Liver (tissue), 9 donors: ENCODE results near the gene MT1E. TPM values are rescaled to one million over a fixed set of nuclear protein-coding genes. Genes with fewer than 3 reads are reported as not detected.

Experiments
- DNase-seq: peaks from one replicate; pipeline ENCODE4 v3.0.0-alpha.2; 2017; ENCODE audit warnings: low spot score
- H3K27ac ChIP-seq, 2 donors: one replicate each; pipeline ENCODE4 v1.7.0; 2013; ENCODE audit warnings: inconsistent platforms in 2 of 2, low read length in 2 of 2, control low read depth in 1 of 2, low read depth in 1 of 2, mild to moderate bottlenecking in 1 of 2
- H3K27me3 ChIP-seq, 4 donors: one replicate each; pipeline versions ENCODE4 v1.6.1 to v1.7.0; 2013; ENCODE audit warnings: low read length in 3 of 4, inconsistent platforms in 1 of 4, mild to moderate bottlenecking in 1 of 4, moderate library complexity in 1 of 4; ENCODE audit not compliant: control insufficient read depth in 4 of 4, insufficient read depth in 4 of 4
- H3K36me3 ChIP-seq, 4 donors: one replicate each; pipeline versions ENCODE4 v1.6.1 to v1.7.0; 2013; ENCODE audit warnings: low read length in 3 of 4, mild to moderate bottlenecking in 3 of 4, low read depth in 1 of 4, moderate library complexity in 1 of 4; ENCODE audit not compliant: control insufficient read depth in 4 of 4, insufficient read depth in 3 of 4
- H3K4me1 ChIP-seq, 4 donors: one replicate each; pipeline versions ENCODE4 v1.6.1 to v1.7.0; 2013; ENCODE audit warnings: low read length in 3 of 4, mild to moderate bottlenecking in 3 of 4, moderate library complexity in 1 of 4; ENCODE audit not compliant: control insufficient read depth in 4 of 4, insufficient read depth in 4 of 4
- H3K4me3 ChIP-seq, 3 donors: one replicate each; pipeline versions ENCODE4 v1.6.1 to v1.7.0; 2013; ENCODE audit warnings: low read length in 3 of 3, control low read depth in 1 of 3, low read depth in 1 of 3, mild to moderate bottlenecking in 1 of 3
- H3K9ac ChIP-seq, 2 donors: one replicate each; pipeline ENCODE4 v1.7.0; 2013; ENCODE audit warnings: low read length in 2 of 2, mild to moderate bottlenecking in 2 of 2, moderate library complexity in 2 of 2, control low read depth in 1 of 2, low read depth in 1 of 2
- H3K9me3 ChIP-seq, 4 donors: one replicate each; pipeline versions ENCODE4 v1.6.1 to v1.7.0; 2013; ENCODE audit warnings: low read length in 3 of 4; ENCODE audit not compliant: control insufficient read depth in 4 of 4
- ATF3 ChIP-seq: IDR thresholded peaks from 2 replicates; pipeline ENCODE4 v1.6.1; 2016; ENCODE audit warnings: antibody characterized with exemption
- CTCF ChIP-seq: fragments of 150-350 bp; IDR thresholded peaks from 2 replicates; pipeline ENCODE4 v1.5.1; 2017; ENCODE audit warnings: improper control_type of control experiment, low read depth, low read length; ENCODE audit not compliant: missing input control
- FOXA1 ChIP-seq: IDR thresholded peaks from 2 replicates; pipeline ENCODE4 v1.6.1; 2016; ENCODE audit warnings: antibody characterized with exemption
- FOXA2 ChIP-seq: IDR thresholded peaks from 2 replicates; pipeline ENCODE4 v1.6.1; 2016; ENCODE audit warnings: antibody characterized with exemption
- GABPA ChIP-seq, 2 donors: IDR thresholded peaks in 1 of 2; conservative IDR thresholded peaks in 1 of 2; 2 replicates each; pipeline ENCODE4 v1.6.1; 2016; ENCODE audit warnings: antibody characterized with exemption in 2 of 2, mild to moderate bottlenecking in 1 of 2, moderate library complexity in 1 of 2
- HNF4A ChIP-seq, 2 donors: conservative IDR thresholded peaks; 2 replicates each; pipeline ENCODE4 v1.6.1; 2016; ENCODE audit warnings: antibody characterized with exemption in 2 of 2, mild to moderate bottlenecking in 2 of 2
- JUND ChIP-seq, 2 donors: IDR thresholded peaks; 2 replicates each; pipeline ENCODE4 v1.6.1; 2016; ENCODE audit warnings: antibody characterized with exemption in 2 of 2
- NR2F2 ChIP-seq: IDR thresholded peaks from 2 replicates; pipeline ENCODE4 v1.6.1; 2016; ENCODE audit warnings: antibody characterized with exemption
- RAD21 ChIP-seq, 2 donors: IDR thresholded peaks; 2 replicates each; pipeline ENCODE4 v1.6.1; 2016; ENCODE audit warnings: antibody characterized with exemption in 2 of 2, mild to moderate bottlenecking in 2 of 2
- REST ChIP-seq: IDR thresholded peaks from 2 replicates; pipeline ENCODE4 v1.6.1; 2016; ENCODE audit warnings: antibody characterized with exemption, mild to moderate bottlenecking
- RXRA ChIP-seq, 2 donors: IDR thresholded peaks; 2 replicates each; pipeline ENCODE4 v1.6.1; 2017 to 2018; ENCODE audit warnings: antibody characterized with exemption in 2 of 2, mild to moderate bottlenecking in 1 of 2
- SP1 ChIP-seq: IDR thresholded peaks from 2 replicates; pipeline ENCODE4 v1.6.1; 2018; ENCODE audit warnings: antibody characterized with exemption, mild to moderate bottlenecking
- TAF1 ChIP-seq: conservative IDR thresholded peaks from 2 replicates; pipeline ENCODE4 v1.6.1; 2016; ENCODE audit warnings: antibody characterized with exemption, mild to moderate bottlenecking
- YY1 ChIP-seq: IDR thresholded peaks from 2 replicates; pipeline ENCODE4 v1.6.1; 2016; ENCODE audit warnings: antibody characterized with exemption, mild to moderate bottlenecking
- WGBS: extraction: QIAGEN DNeasy Blood & Tissue Kit; methylation state at CpG from one replicate; pipeline ENCODE4 v1.1.7; 2013; 5-methylcytosine and 5-hydroxymethylcytosine counted together
- polyA plus RNA-seq, 2 donors: library from polyadenylated mRNA; stranded (reverse) in 1 of 2; unstranded in 1 of 2; fragments of 200-250 nt in 1 of 2; fragments of >200 nt in 1 of 2; fragmentation: Nextera tagmentation in 1 of 2; extraction: Ambion mirVana in 1 of 2; gene quantifications; one replicate each; pipeline versions ENCODE4 v1.2.1 to v1.2.3, GENCODE V29; 2013 to 2015
- total RNA-seq, 2 donors: library from RNA; depleted of rRNA; stranded (reverse); fragments of >200 nt; gene quantifications; one replicate each; pipeline ENCODE4 v1.2.3, GENCODE V29; 2014
- donor health status: healthy.
- donor health status: healthy.
- donor health status: healthy.
- donor health status: healthy.
- donor health status: healthy.

Gene MT1E
- total and polyA plus RNA-seq, 4 donors, result 206 to 1,831 (median 808) TPM

- Histone ChIP-seq H3K27ac (peak within 1 kb of the TSS; percentile 86 to 87), H3K27me3 (no peaks in the 10 kb centered on the region), H3K9ac (peak within 1 kb of the TSS; percentile 10 to 11), H3K36me3 (no peaks in the 10 kb centered on the region), H3K4me3 (peak within 1 kb of the TSS; percentile 49 to 57 (median 55)), H3K9me3 (no peaks in the 10 kb centered on the region), H3K4me1 (peaks cover 4 to 32% (median 10%) of the 10 kb centered on the region in 4 donors)
- WGBS, result 7% methylated on average over 68 of the region's 68 CpGs
- DNase-seq, result peak; percentile 75
- TF ChIP-seq FOXA2, result no peak
- TF ChIP-seq TAF1, result peak; percentile 94
- no peak for TF ChIP-seq FOXA1
- no peak for TF ChIP-seq CTCF
- peak; percentile 48 to 52 for TF ChIP-seq RXRA (IDR thresholded peaks at IDR 0.05)
- peak; percentile 58 to 71 for TF ChIP-seq HNF4A (conservative IDR thresholded peaks at IDR 0.05)
- peak; percentile 73 for TF ChIP-seq REST
- peak; percentile 33 for TF ChIP-seq YY1
- no peak for TF ChIP-seq GABPA (IDR thresholded peaks at IDR 0.05 in 1 of 2, conservative IDR thresholded peaks at IDR 0.05 in 1 of 2)
- TF ChIP-seq SP1, result peak; percentile 59
- peak in 1 of 2 donors; percentile 24 for TF ChIP-seq RAD21 (IDR thresholded peaks at IDR 0.05)
- peak; percentile 53 for TF ChIP-seq NR2F2
Observed at GRCh38 chr16:56637814-56638750, 12.5 kb downstream of the MT1E start, which contains the start of gene MT1A. Gene MT1A, plus strand, starts transcription at chr16:56638666. Its CDS starts 73 bp downstream, at chr16:56638739.

GRCh38 chr16:56639045-56639444 lies 13.5 kb downstream of the MT1E start:
- TF ChIP-seq HNF4A (conservative IDR thresholded peaks at IDR 0.05) (peak in 1 of 2 donors; percentile 45), RXRA (IDR thresholded peaks at IDR 0.05) (peak; percentile 17 to 56), GABPA (IDR thresholded peaks at IDR 0.05 in 1 of 2, conservative IDR thresholded peaks at IDR 0.05 in 1 of 2) (no peak), NR2F2 (no peak), TAF1 (no peak), RAD21 (IDR thresholded peaks at IDR 0.05) (no peak), ATF3 (no peak), JUND (IDR thresholded peaks at IDR 0.05) (no peak)
- H3K9ac ChIP-seq, result peak overlapping the region in 1 of 2 donors; percentile 2
- peak overlapping the region; percentile 49 to 57 (median 55) for H3K4me3 ChIP-seq
- no peaks in the 10 kb centered on the region for H3K36me3 ChIP-seq
- H3K27me3 ChIP-seq, result no peaks in the 10 kb centered on the region
- peak overlapping the region; percentile 58 to 60 for H3K27ac ChIP-seq
- no peaks in the 10 kb centered on the region for H3K9me3 ChIP-seq
- no peak for DNase-seq
- 38% methylated on average over 1 of the region's 1 CpG for WGBS
- H3K4me1 ChIP-seq, result peaks cover 8 to 34% (median 13%) of the 10 kb centered on the region in 4 donors
